Measurements from ENCODE around the gene CALML3. TPM values are rescaled to one million over a fixed set of nuclear protein-coding genes. Genes with fewer than 3 reads are reported as not detected.

CALML3 gene
- total and polyA plus RNA-seq, 2 of the 13 experiments (the other 11 are each of a cell fraction or from before 2014, with no cell fraction given): not detected

DNA sequence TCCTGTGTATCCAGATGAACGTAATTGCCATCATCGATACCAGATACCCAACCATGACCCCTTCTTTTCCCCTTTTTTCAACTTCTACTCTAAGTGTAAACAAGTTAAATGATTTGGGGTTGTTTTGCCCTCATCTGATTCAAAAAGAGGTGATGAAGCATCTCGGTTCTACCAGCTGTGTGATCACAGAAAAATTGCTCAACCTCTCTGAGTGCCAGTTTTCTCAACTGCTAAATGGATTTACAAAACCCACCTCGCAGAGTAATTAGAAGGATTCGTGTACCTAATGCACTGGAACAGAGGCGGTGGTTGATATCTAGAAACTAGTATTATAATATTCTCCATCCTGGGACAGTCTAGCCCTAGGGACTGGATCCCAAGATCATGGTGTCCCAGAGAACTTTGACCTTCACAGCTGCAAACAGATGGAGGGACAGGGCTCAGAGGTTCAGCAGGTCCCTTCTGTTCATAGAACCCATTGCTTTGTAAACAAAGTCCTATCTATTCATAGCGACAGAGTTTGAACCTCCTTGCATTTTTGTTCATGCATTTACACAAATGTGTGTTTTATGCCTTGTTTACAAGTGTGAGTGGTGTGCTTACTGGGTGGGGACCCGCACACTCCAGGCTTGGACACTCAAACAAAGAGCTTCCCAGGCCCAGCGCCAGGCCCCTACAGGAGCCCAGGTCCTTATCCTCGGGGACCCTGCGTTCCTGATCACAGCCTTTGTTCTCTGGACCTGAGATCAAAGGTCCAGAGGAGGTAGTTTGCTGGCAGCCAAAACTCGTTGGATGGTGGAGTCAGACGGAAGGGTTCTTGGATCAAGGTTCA lies 46.4 kb downstream of the CALML3 start (continued):
- peak; percentile 71; the same call in 1 of the 2 replicates for TF ChIP-seq FOXO1 (CRISPR knock-in tag; IDR thresholded peaks at IDR 0.05)
- TF ChIP-seq SALL2 (CRISPR knock-in tag; IDR thresholded peaks at IDR 0.05): no peak
- TF ChIP-seq, protein P1, sequence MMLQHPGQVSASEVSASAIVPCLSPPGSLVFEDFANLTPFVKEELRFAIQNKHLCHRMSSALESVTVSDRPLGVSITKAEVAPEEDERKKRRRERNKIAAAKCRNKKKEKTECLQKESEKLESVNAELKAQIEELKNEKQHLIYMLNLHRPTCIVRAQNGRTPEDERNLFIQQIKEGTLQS (CRISPR knock-in tag; IDR thresholded peaks at IDR 0.05): no peak
- TF ChIP-seq, protein P2, sequence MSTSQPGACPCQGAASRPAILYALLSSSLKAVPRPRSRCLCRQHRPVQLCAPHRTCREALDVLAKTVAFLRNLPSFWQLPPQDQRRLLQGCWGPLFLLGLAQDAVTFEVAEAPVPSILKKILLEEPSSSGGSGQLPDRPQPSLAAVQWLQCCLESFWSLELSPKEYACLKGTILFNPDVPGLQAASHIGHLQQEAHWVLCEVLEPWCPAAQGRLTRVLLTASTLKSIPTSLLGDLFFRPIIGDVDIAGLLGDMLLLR (CRISPR knock-in tag; IDR thresholded peaks at IDR 0.05): no peak
- TF ChIP-seq ZNF672 (CRISPR knock-in tag; IDR thresholded peaks at IDR 0.05): no peak
- TF ChIP-seq, protein P3, sequence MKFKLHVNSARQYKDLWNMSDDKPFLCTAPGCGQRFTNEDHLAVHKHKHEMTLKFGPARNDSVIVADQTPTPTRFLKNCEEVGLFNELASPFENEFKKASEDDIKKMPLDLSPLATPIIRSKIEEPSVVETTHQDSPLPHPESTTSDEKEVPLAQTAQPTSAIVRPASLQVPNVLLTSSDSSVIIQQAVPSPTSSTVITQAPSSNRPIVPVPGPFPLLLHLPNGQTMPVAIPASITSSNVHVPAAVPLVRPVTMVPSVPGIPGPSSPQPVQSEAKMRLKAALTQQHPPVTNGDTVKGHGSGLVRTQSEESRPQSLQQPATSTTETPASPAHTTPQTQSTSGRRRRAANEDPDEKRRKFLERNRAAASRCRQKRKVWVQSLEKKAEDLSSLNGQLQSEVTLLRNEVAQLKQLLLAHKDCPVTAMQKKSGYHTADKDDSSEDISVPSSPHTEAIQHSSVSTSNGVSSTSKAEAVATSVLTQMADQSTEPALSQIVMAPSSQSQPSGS (CRISPR knock-in tag; IDR thresholded peaks at IDR 0.05): 0 out of 2 replicates have a peak, but pooled peaks have one; percentile 16
- TF ChIP-seq LCORL (IDR thresholded peaks at IDR 0.05): no peak
- peak; percentile 90 for TF ChIP-seq LCORL (CRISPR knock-in tag; IDR thresholded peaks at IDR 0.05)
- TF ChIP-seq SOX6 (IDR thresholded peaks at IDR 0.05): no peak
- TF ChIP-seq SOX6 (CRISPR knock-in tag; IDR thresholded peaks at IDR 0.05): peak; percentile 82
- no peak for TF ChIP-seq KAT7 (CRISPR knock-in tag; IDR thresholded peaks at IDR 0.05; ENCODE audit: borderline replicate concordance)
- TF ChIP-seq HOXD1 (CRISPR knock-in tag; IDR thresholded peaks at IDR 0.05): no peak
- TF ChIP-seq DR1 (CRISPR knock-in tag; IDR thresholded peaks at IDR 0.05): no peak
- peak; percentile 62 for TF ChIP-seq MED1 (CRISPR knock-in tag; IDR thresholded peaks at IDR 0.05)
- TF ChIP-seq NRL (CRISPR knock-in tag; IDR thresholded peaks at IDR 0.05; ENCODE audit: borderline replicate concordance): 0 out of 2 replicates have a peak, but pooled peaks have one; percentile 39
- no peak for TF ChIP-seq ZBTB21 (CRISPR knock-in tag; IDR thresholded peaks at IDR 0.05)
- peak; percentile 42; the same call in 1 of the 2 replicates for TF ChIP-seq KDM1A (CRISPR knock-in tag; IDR thresholded peaks at IDR 0.05)
- no peak for TF ChIP-seq ZNF143 (CRISPR knock-in tag; IDR thresholded peaks at IDR 0.05)
- TF ChIP-seq, protein P4, sequence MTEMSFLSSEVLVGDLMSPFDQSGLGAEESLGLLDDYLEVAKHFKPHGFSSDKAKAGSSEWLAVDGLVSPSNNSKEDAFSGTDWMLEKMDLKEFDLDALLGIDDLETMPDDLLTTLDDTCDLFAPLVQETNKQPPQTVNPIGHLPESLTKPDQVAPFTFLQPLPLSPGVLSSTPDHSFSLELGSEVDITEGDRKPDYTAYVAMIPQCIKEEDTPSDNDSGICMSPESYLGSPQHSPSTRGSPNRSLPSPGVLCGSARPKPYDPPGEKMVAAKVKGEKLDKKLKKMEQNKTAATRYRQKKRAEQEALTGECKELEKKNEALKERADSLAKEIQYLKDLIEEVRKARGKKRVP (CRISPR knock-in tag; IDR thresholded peaks at IDR 0.05): no peak
- TF ChIP-seq CBFB (CRISPR knock-in tag; IDR thresholded peaks at IDR 0.05): no peak
- no peak for TF ChIP-seq HOXA9 (CRISPR knock-in tag; IDR thresholded peaks at IDR 0.05; ENCODE audit: borderline replicate concordance)
- TF ChIP-seq ZNF30 (CRISPR knock-in tag; IDR thresholded peaks at IDR 0.05): no peak
- TF ChIP-seq SRF (IDR thresholded peaks at IDR 0.05; ENCODE audit: low read depth, low read length): no peak
- TF ChIP-seq SP2 (CRISPR knock-in tag; IDR thresholded peaks at IDR 0.05): no peak
- no peak for TF ChIP-seq KLF12 (CRISPR knock-in tag; IDR thresholded peaks at IDR 0.05; ENCODE audit: borderline replicate concordance)

Data from HepG2 (cell line).